Astrocyte of the cerebellum (primary cell): ENCODE data around the gene E4F1.
A peak's percentile ranks its signal among the peaks of the same experiment; 100 is the strongest.

ENCODE experiments used
- DNase-seq: peaks from one replicate; pipeline ENCODE4 v3.0.0-alpha.2; 2011; ENCODE audit warnings: low read depth
- H3K4me3 ChIP-seq: 2 replicates; pipeline ENCODE4 v1.5.1; 2011; ENCODE audit warnings: mild to moderate bottlenecking, low read depth, low read length, moderate library complexity
- in situ Hi-C: cut with HindIII; loops from 2 replicates; pipeline ENCODE4 v1.10.0; 2017; ENCODE audit warnings: low sequenced_read_pairs
- TF ChIP-seq, protein P1 (sequence below): IDR thresholded peaks from 2 replicates; pipeline ENCODE4 v1.5.1; 2012; ENCODE audit warnings: low read length, low read depth, moderate library complexity, mild to moderate bottlenecking; ENCODE audit errors: missing control alignments

The E4F1 gene

DNA sequence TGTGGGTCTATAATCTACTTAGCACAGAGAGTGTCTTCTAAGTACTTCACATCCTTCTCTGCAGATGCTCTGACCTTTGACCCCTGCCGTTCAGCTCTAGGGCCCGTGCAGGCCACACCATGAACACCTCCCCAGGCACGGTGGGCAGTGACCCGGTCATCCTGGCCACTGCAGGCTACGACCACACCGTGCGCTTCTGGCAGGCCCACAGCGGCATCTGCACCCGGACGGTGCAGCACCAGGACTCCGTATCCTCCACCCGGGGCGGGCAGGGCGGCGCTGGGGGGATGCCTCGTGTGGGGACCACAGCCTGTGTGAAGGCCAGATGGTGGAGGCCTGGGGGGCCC, 17.5 kb upstream of the E4F1 start:
- DNase-seq: no peak
- TF ChIP-seq, protein P1, sequence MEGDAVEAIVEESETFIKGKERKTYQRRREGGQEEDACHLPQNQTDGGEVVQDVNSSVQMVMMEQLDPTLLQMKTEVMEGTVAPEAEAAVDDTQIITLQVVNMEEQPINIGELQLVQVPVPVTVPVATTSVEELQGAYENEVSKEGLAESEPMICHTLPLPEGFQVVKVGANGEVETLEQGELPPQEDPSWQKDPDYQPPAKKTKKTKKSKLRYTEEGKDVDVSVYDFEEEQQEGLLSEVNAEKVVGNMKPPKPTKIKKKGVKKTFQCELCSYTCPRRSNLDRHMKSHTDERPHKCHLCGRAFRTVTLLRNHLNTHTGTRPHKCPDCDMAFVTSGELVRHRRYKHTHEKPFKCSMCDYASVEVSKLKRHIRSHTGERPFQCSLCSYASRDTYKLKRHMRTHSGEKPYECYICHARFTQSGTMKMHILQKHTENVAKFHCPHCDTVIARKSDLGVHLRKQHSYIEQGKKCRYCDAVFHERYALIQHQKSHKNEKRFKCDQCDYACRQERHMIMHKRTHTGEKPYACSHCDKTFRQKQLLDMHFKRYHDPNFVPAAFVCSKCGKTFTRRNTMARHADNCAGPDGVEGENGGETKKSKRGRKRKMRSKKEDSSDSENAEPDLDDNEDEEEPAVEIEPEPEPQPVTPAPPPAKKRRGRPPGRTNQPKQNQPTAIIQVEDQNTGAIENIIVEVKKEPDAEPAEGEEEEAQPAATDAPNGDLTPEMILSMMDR: no peak
- peak overlapping the region; percentile 67 for H3K4me3 ChIP-seq
- in situ Hi-C loops: no loop called here

DNA sequence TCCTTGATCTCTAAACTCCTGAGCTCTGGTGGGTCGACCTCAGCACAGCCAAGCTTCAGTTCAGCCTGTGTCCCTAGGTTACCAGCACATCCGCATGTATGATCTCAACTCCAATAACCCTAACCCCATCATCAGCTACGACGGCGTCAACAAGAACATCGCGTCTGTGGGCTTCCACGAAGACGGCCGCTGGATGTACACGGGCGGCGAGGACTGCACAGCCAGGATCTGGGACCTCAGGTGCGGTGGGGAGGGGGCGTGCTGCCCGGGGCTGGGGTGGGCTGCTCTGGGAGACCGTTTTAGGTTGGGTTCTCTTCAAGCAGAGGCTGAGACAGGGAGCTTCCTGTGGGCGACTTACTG, 17.0 kb upstream of the E4F1 start:
- in situ Hi-C loops: no loop called here
- TF ChIP-seq, protein P1: no peak
- peak overlapping the region; percentile 67 for H3K4me3 ChIP-seq
- DNase-seq: no peak

DNA sequence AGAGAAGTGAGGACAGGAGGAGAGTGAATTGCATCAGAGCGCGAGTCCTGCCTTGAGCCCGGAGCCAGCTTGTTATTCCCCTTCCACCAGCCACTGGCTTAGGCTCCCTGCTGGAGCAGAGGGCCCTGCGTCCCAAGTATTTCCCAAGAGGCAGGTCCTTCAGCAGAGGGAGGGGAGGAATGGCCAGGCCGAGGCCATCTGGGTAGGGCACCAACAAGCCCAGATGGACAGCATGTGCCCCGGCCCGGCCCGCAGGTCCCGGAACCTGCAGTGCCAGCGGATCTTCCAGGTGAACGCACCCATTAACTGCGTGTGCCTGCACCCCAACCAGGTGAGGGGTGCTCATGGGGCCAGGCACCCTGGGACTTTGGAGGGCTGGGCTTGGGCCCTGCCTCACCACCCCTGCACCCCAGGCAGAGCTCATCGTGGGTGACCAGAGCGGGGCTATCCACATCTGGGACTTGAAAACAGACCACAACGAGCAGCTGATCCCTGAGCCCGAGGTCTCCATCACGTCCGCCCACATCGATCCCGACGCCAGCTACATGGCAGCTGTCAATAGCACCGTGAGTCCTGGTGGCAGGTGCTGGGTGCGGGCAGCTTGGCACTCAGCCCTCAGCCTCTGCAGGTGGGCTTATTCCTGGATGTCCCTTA, 16.5 kb upstream of the E4F1 start:
- TF ChIP-seq, protein P1: no peak
- no peak for DNase-seq
- in situ Hi-C loops: no loop called here
- H3K4me3 ChIP-seq: no peak overlapping the region

DNA sequence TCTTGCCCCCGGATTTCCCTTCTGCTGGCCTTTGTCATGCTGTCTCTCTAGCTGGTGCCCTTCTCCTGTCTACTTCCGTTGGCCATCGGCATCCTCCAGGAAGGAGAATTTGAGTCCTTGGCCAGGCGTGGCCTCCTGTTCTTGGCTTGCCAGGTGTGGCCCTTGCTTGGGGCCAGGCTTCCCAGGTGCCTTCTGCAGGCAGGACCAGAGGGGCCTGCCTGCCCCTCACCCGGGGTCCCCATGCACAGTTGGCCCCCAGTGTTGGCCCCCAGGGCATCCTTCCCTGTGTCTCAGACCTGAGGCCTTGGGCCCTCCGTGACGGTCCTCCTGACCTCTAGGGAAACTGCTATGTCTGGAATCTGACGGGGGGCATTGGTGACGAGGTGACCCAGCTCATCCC, 15.5 kb upstream of the E4F1 start:
- in situ Hi-C loops: no loop called here
- no peak for DNase-seq
- TF ChIP-seq, protein P1: no peak
- no peak overlapping the region for H3K4me3 ChIP-seq

DNA sequence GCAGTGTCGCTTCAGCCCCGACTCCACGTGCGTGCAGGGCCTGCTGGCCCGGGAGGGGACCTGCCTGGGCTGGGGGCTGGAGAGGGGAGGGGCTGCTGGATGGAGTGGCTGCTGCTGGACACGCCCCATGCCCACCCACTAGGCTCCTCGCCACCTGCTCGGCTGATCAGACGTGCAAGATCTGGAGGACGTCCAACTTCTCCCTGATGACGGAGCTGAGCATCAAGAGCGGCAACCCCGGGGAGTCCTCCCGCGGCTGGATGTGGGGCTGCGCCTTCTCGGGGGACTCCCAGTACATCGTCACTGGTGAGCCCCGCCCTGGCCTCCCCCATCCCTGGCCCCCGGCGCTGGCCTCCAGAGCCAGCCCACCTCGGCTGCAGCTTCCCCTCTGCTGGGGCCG, 15.1 kb upstream of the E4F1 start:
- in situ Hi-C loops: no loop called here
- TF ChIP-seq, protein P1: no peak
- H3K4me3 ChIP-seq: no peak overlapping the region
- DNase-seq: no peak

DNA sequence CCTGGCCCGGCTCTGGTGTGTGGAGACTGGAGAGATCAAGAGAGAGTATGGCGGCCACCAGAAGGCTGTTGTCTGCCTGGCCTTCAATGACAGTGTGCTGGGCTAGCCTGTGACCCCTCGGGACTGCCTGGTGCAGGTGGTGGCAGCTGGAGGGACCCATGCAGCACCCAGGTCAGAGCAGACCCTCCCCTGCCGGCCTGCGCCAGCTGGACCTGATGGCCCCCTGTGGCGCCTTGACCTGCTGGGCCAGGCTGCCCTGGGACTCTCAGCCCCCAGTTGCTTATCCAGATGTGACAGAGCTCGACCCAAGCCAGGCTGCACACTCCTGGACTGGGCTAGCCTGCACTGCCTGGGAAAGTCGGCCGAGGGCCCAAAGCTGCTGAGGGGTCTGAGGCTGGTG, 14.6 kb upstream of the E4F1 start:
- TF ChIP-seq, protein P1: no peak
- no peak for DNase-seq
- no peak overlapping the region for H3K4me3 ChIP-seq
- in situ Hi-C loops: no loop called here
